Vagina (tissue), 2 donors: ENCODE data around the gene TTLL8. TPM values are rescaled to one million over a fixed set of nuclear protein-coding genes. Genes with fewer than 3 reads are reported as not detected.
A peak's percentile ranks its signal among the peaks of the same experiment; 100 is the strongest.

Experiments
- DNase-seq, 2 donors: peaks; one replicate each; pipeline ENCODE4 v3.0.0-alpha.2; 2017; ENCODE audit errors: extremely low spot score in 2 of 2
- H3K27ac ChIP-seq: fragments of 200-600 bp; sonication (generic); one replicate; pipeline ENCODE4 v1.5.1; 2019
- H3K27me3 ChIP-seq: fragments of 200-600 bp; sonication (generic); one replicate; pipeline ENCODE4 v1.5.1; 2019
- H3K36me3 ChIP-seq, 2 donors: fragments of 200-600 bp; sonication (generic); one replicate each; pipeline ENCODE4 v1.5.1; 2017 to 2019
- H3K4me1 ChIP-seq: fragments of 200-600 bp; sonication (generic); one replicate; pipeline ENCODE4 v1.5.1; 2019
- H3K4me3 ChIP-seq, 2 donors: fragments of 200-600 bp; sonication (generic); 1 replicate in 1 of 2; 2 replicates in 1 of 2; pipeline ENCODE4 v1.5.1; 2016 to 2019
- H3K9me3 ChIP-seq: fragments of 200-600 bp; sonication (generic); one replicate; pipeline ENCODE4 v1.5.1; 2019
- CTCF ChIP-seq, 3 experiments: fragments of 450-650 bp in 2 of 3; fragments of 200-600 bp in 1 of 3; sonication (generic) in 1 of 3; IDR thresholded peaks; one replicate each; pipeline ENCODE4 v1.5.1; 2017 to 2019; ENCODE audit warnings: antibody characterized with exemption in 3 of 3, mild to moderate bottlenecking in 2 of 3, moderate library complexity in 2 of 3
- POLR2A ChIP-seq, 2 donors: fragments of 450-650 bp; IDR thresholded peaks; one replicate each; pipeline ENCODE4 v1.6.1; 2017; ENCODE audit warnings: antibody characterized with exemption in 2 of 2, mild to moderate bottlenecking in 2 of 2, moderate library complexity in 2 of 2
- POLR2AphosphoS5 ChIP-seq, 2 donors: sonication (generic); formaldehyde crosslinking; IDR thresholded peaks; one replicate each; pipeline ENCODE4 v1.9.0; 2017; ENCODE audit warnings: antibody characterized with exemption in 2 of 2, mild to moderate bottlenecking in 2 of 2, low read depth in 1 of 2; ENCODE audit not compliant: insufficient read depth in 1 of 2
- intact Hi-C: fragments of 100-400 bp; cut with DNase I; formaldehyde crosslinking; loops from one replicate; pipeline ENCODE4 v1.15.1; 2023
- total RNA-seq: library from RNA; depleted of rRNA; stranded (reverse); fragments of >200 nt; gene quantifications from one replicate; pipeline ENCODE4 v1.2.3, GENCODE V29; 2016

The TTLL8 gene
- total RNA-seq, 1 donor from 2014 or later: not detected

DNA sequence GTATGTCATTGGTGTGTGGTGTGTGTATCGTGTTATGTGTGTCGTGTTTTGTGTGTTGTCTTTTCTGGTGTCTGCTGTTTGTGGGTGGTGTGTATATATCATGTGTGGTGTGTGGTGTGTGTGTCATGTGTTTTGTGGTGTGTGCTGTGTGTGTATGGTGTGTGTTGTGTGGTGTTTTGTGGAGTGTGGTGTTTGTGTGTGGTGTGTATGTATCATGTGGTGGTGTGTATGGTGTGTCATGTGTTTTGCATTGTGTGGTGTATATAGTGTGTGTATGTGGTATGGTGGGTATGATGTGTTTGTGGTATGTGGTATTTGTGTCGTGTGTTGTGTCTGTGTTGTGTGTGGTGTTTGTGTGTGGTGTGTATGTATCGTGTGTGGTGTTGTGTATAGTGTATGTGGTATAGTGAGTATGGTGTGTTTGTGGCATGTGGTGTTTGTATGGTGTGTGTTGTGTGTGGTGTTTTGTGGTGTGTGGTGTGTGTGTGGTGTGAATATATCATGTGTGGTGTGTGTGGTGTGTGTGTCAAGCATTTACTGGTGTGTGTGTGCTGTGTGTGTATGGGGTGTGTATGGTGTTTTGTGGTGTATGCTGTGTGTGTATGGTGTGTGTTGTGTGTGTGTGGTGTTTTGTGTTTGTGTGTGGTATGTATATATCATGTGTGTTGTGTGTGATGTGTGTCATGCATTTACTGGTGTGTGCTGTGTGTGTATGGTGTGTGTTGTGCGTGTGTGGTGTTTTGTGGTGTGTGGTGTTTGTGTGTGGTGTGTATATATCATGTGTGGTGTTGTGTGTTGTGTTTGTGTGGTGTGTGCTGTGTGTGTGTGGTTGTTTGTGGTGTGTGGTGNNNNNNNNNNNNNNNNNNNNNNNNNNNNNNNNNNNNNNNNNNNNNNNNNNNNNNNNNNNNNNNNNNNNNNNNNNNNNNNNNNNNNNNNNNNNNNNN lies 84.8 kb downstream of the TTLL8 start:
- intact Hi-C loops: loop anchor here (5.0 kb wide), 1 partner anchor 36 kb away; no protein-coding TSS in a partner anchor
- Histone ChIP-seq H3K27me3 (no peaks in the 10 kb centered on the region), H3K4me1 (peaks cover 38% of the 10 kb centered on the region), H3K9me3 (no peaks in the 10 kb centered on the region), H3K27ac (no peak overlapping the region), H3K4me3 (no peak overlapping the region), H3K36me3 (no peaks in the 10 kb centered on the region)
- TF ChIP-seq POLR2A (IDR thresholded peaks at IDR 0.05) (no peak), CTCF (IDR thresholded peaks at IDR 0.05) (no peak), POLR2AphosphoS5 (IDR thresholded peaks at IDR 0.05; ENCODE audit: insufficient read depth in 1 of 2, low read depth in 1 of 2) (no peak)
- peak in 1 of 2 donors; percentile 86 for DNase-seq

GRCh38 chr22:49972163-49973017 lies 85.7 kb downstream of the TTLL8 start:
- Histone ChIP-seq H3K4me1 (peaks cover 46% of the 10 kb centered on the region), H3K4me3 (peak overlapping the region; percentile 51 to 68)
- peak in 1 of 2 donors; percentile 86 for DNase-seq

GRCh38 chr22:49971232-49972162 lies 86.6 kb downstream of the TTLL8 start:
- no peaks in the 10 kb centered on the region for H3K9me3 ChIP-seq
- H3K4me3 ChIP-seq: peak overlapping the region; percentile 51 to 68
- DNase-seq: peak in 1 of 2 donors; percentile 90
- TF ChIP-seq POLR2A (IDR thresholded peaks at IDR 0.05): no peak
- peak in 1 of 2 donors; percentile 89 for TF ChIP-seq POLR2AphosphoS5 (IDR thresholded peaks at IDR 0.05; ENCODE audit: insufficient read depth in 1 of 2, low read depth in 1 of 2)
- no peak for TF ChIP-seq CTCF (IDR thresholded peaks at IDR 0.05)
- H3K27ac ChIP-seq: peak overlapping the region; percentile 89
- H3K36me3 ChIP-seq: no peaks in the 10 kb centered on the region
- H3K4me1 ChIP-seq: peaks cover 55% of the 10 kb centered on the region
- H3K27me3 ChIP-seq: no peaks in the 10 kb centered on the region
- intact Hi-C loops: loop anchor here (5.0 kb wide), 1 partner anchor 34 kb away; no protein-coding TSS in a partner anchor

More at GRCh38 chr22:49972163-49973017, 85.7 kb downstream of the TTLL8 start:
- intact Hi-C loops: loop anchor here (5.0 kb wide), 1 partner anchor 35 kb away; no protein-coding TSS in a partner anchor
- TF ChIP-seq CTCF (IDR thresholded peaks at IDR 0.05) (no peak), POLR2A (IDR thresholded peaks at IDR 0.05) (no peak), POLR2AphosphoS5 (IDR thresholded peaks at IDR 0.05; ENCODE audit: insufficient read depth in 1 of 2, low read depth in 1 of 2) (no peak)
- H3K27ac ChIP-seq: peak overlapping the region; percentile 89
- no peaks in the 10 kb centered on the region for H3K36me3 ChIP-seq
- no peaks in the 10 kb centered on the region for H3K9me3 ChIP-seq
- no peaks in the 10 kb centered on the region for H3K27me3 ChIP-seq

- Histone ChIP-seq H3K27me3 (no peaks in the 10 kb centered on the region), H3K36me3 (no peaks in the 10 kb centered on the region), H3K27ac (peak overlapping the region; percentile 89), H3K4me1 (peaks cover 59% of the 10 kb centered on the region), H3K9me3 (no peaks in the 10 kb centered on the region), H3K4me3 (peak overlapping the region; percentile 51 to 68)
- TF ChIP-seq POLR2AphosphoS5 (IDR thresholded peaks at IDR 0.05; ENCODE audit: insufficient read depth in 1 of 2, low read depth in 1 of 2): peak; percentile 96 to 98
- no peak for TF ChIP-seq CTCF (IDR thresholded peaks at IDR 0.05)
- peak in 1 of 2 donors; percentile 86 for TF ChIP-seq POLR2A (IDR thresholded peaks at IDR 0.05)
- DNase-seq: peak in 1 of 2 donors; percentile 98
- intact Hi-C loops: loop anchor here (5.0 kb wide), 1 partner anchor 33 kb away; no protein-coding TSS in a partner anchor
Observed at GRCh38 chr22:49970528-49971231, 87.4 kb downstream of the TTLL8 start.
